Epithelial cell of prostate (primary cell): ENCODE data around the gene GCA.
A peak's percentile ranks its signal among the peaks of the same experiment; 100 is the strongest.

Source experiments
- DNase-seq: peaks from one replicate; pipeline ENCODE4 v3.0.0-alpha.2; 2011; ENCODE audit warnings: low read depth, low spot score
- H3K27ac ChIP-seq: fragments of 450-650 bp; 2 replicates; pipeline ENCODE4 v1.5.1; 2017; ENCODE audit warnings: mild to moderate bottlenecking

Gene GCA, protein sequence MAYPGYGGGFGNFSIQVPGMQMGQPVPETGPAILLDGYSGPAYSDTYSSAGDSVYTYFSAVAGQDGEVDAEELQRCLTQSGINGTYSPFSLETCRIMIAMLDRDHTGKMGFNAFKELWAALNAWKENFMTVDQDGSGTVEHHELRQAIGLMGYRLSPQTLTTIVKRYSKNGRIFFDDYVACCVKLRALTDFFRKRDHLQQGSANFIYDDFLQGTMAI

DNA sequence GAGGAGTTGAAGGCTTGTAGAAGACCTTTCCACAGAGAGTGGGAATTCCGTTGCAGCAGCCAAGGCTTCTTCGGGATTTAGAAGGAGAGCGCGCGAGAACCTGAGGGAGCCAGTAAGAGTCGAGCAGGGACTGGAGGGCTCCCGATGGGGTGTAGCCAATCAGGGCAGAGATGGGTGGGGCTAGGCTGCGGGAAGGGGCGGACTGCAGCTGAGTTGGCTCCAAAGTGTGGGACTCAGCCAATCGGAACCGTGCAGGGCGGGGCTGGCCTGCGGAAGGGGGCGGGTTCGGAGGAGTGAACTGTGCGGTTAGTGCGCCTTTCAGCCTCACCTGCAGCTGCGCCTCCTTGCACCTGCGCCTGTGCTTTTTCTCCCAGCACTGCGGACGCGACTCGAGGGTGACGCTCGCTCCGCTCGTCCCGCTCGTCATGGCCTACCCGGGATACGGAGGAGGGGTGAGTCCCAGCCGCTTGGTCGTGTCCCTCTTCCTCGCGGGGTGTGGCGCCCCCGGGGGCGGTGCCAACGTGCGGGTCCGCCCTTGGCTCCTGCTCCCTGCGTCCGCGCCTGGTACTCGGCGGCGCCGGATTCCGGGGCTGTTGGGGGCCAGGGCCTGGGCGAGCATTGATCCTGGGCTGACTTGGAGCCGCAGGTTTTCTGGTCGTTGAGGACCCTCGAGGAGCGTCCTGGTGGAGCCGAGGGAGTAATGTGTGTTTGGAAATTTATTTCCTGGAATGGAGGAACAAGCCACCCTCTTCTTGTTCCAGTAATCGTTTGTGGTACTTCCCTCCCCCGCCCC lies at the start of gene GCA:
GCA (plus strand) TSS at position 309 of the 793 bp plus-strand sequence; CDS start at position 426, 117 bp downstream.
- peak within 1 kb of the TSS; percentile 73 for H3K27ac ChIP-seq
- peak; percentile 91 for DNase-seq

DNA sequence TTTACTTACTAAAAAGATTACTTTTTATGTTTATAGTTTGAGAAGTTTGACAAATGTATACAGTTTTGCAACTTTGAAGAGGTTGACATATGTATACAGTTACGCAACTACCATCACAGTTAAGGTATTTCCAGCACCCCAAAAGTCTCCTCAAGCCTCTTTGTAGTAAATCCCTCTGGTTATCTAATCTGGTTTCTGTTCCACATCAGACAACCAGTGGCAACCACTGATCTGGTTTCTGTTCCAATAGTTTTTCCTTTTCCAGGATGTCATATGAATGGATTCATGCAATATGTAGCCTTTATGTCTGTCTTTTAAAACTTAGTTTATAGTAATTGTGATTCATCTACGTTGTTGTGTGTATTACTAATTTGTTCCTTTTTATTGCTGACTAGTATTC lies 48.9 kb upstream of the GCA start:
- H3K27ac ChIP-seq: no peak overlapping the region
- no peak for DNase-seq

DNA sequence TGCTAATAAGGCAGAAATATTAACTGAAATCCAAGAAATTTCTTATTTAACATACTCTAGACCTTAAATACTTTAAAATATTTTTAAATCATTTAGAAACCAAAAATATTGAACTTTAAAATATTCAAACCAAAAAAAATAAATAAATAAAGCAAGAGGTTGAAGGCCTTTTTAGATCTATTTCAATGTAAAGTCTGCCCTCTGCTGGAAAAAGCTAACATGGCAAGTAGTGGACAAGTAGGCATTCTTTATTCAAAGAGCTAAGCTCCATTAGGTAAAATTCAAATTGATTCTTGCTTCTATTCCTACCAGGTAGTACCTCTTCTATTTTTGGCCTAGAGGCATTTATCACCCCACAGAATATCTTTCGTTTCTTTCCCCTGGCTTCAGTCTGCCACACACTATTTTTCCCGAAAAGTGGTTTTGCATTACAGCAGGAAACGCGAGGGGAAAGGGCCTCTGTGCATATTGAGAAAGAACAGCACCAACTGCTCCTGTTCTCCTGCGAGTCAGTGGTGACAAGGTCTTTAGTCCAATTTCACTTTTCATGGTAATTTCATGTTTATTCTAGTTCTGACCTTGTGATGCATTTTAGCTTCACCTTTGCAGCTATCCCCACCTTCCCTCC lies 45.9 kb upstream of the GCA start:
- no peak for DNase-seq
- H3K27ac ChIP-seq: no peak overlapping the region

DNA sequence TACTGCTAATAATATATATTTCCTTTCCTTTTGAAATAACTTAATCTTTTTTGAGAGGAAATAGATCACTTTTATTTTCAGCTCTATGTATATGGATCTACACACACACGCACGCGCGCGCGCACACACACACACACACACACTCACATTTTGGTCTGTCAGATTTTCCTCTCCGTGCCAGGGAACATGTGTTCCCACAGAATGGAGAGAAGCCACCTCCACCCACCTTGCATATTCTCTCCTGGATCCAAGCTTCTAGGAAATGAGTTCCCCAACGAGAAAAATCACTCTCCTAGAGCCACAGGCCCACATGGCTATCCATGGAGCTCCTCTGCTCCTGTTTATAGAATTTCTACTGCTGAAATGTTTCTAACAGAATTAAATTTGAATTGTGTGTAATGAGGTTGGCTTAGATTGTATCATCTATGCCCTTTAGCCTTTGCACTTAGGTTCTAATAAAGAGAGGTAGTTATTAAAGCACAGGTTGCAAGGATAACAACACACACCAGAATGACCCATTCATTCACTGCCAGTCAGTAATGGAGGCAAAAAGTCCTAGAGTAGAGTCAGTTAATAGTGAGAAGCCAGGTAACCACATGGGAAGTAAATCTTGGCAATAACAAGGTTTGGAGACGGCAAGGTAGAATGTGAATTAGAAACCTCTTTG lies 45.1 kb upstream of the GCA start:
- H3K27ac ChIP-seq: no peak overlapping the region
- DNase-seq: no peak

DNA sequence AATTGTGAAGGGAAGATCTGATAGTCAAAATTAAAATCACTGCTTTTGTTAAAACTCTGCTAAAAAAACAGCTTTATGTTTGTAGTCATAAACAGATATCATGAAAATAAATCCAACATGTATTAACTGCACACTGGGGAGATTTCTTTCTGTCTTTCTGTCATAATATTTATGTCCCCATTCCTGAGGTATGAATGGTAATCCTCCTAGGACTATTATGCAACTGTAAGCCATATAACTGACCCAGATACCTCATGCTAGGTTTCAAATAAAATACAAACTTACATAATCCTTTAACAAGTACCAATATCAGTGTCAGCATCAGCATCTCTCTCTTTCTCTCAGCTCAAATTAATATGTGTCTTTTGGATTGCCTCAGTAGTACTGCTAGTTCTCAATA lies 43.7 kb upstream of the GCA start:
- no peak overlapping the region for H3K27ac ChIP-seq
- no peak for DNase-seq

DNA sequence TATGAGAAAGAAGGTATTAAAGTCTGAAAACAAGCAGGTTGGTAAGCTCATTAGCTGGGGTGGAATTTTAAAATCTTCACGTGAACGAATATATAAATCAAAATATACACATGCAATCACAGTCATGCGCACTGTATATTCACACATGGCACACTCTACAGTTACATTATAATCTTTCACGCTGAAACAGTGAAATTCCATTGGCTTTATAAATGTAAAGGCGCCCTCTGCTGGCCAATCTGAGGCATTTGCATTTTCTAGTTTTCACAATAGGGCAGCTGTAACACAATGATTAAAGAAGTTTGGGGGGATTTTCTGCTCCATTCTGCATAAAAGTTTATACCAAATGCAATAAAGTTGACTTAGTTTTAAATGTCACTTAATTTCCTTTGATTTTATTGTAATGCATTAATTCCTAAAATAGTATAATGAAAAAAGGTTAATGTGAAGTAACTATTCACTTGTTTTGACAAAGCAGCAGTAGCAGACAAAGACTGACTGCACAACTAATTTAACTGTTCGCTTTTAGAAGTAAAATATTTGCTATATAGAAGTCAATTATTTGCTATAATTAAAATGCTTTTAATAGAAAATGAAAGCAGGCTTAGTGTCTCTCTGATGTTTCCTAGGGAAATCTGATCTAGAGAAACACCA lies 42.7 kb upstream of the GCA start:
- no peak for DNase-seq
- H3K27ac ChIP-seq: no peak overlapping the region

DNA sequence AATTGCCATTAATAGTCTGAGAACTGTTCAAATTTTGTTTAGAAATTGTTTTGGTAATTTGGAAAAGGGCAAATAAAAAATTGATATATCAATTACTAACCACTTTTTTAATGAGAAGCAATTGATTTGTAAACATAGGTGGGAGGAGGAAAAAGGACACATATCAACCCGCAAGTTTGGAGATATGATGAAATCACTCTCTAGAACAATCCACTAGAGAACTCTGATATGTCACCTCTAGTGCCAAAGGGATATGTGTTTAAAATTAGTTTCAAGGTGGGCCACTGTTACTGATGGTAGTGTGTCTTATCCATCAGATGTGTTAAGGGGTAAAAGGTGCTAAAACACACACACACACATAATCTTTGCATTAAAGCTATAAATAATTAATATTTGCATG lies 42.1 kb upstream of the GCA start:
- DNase-seq: no peak
- no peak overlapping the region for H3K27ac ChIP-seq

DNA sequence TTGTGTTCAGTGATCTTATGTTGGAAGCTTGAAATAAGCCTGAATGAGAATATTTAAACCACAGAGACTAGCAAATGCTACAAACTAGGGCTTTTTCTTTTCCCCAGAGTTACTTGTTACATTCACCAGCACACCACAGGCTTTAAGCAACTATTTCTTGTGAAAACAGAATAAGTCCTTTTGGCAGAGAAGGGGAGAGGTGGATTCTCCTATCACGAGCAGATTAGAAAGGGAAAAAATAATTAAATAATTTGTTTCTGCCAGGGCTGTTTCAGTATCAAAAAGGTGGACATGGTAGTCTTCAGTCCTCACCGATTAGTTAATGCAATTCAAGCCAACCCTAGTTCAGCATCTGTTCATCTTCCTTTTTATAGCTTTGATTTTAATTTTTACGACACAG lies 38.0 kb upstream of the GCA start:
- H3K27ac ChIP-seq: no peak overlapping the region
- DNase-seq: no peak

DNA sequence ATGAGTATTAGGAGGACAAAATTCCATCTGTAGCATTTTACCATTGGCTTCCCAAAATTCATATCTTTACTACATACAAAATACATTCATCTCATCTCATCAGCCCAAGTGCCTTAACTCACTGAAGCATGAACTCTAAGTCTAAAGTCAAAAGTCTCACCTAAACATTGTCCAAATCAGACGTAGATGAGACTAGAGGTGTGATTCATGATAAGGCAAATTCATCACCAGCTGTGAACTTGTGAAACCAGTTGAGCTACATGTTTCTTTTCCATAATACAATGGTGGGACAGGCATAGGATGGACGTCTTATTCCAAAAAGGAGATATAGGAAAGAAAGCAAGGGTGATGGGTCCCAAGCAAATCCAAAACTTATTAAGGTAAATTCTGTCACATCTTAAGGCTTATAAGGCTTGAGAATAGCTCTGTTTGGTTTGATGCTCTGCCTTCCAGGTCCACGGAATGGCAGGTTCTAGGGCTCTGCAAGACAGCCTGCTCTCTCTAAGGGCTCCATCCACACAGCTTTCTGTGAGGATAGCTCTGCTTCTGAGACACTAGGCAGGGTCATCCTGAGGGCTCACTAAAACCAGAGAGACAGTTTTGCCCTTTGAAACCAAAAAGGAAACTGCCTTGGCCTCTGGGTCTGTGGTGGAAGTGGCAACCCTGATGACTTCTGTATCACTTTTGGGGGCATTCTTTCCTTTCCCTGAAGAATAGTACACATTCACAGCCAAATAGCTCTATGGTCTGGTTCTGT lies 35.0 kb upstream of the GCA start:
- H3K27ac ChIP-seq: peak overlapping the region; percentile 17
- peak; percentile 44 for DNase-seq

DNA sequence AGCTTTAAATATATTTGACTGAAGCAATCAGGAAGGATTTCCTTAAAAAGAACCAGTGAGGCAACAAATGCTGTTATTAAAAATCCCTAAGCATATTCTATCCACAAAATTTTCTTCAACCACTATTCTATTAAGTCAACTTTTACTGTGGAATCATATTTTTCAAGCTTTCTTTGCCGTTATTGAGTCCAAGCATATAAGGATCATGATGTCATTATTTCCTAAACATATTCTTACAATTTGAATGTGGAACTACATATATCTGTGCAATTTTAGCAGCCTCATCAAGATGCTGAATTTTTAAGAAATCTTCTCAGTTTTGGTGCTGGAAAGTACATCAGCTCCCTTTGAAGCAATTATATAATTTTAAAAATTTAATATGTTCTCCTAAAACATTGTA lies 31.1 kb upstream of the GCA start:
- DNase-seq: no peak
- H3K27ac ChIP-seq: no peak overlapping the region

DNA sequence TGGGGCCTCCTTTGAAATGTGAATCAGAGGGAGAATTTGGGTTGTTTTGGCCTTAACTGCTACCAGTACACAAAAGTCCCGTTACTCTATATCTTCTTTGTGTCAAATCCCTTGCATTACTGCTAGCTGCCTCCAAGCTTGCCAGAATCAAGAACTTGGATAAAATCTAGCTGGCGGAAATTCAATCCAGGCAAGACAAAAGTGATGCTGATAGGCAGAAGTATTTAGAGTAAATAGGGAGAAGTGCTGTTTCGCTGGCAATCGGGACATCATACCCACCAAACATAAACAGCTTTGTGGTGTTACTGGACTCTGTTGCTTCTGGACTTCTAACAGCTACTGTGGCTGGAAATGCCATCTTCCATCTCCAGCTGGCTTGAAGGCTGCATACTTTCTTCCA lies 28.0 kb upstream of the GCA start:
- H3K27ac ChIP-seq: no peak overlapping the region
- DNase-seq: no peak

DNA sequence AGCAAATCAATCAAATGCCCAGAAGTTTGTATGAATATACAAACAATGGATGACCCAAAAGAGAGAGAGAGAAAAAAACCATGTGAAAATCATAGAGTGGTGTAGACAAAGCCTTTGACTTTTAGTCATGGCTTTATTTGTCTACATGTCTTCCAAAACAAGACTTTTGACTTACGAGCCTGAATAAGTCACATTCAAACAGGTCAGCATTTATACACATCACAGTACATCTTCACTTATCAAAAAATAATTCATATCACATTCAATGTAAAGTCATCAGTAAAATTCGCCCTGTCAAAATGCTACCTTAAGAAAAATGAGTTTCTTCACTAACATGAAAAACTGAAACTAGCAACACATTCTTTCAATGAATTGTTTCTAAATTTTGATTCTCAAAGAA lies 27.3 kb upstream of the GCA start:
- no peak overlapping the region for H3K27ac ChIP-seq
- DNase-seq: no peak

DNA sequence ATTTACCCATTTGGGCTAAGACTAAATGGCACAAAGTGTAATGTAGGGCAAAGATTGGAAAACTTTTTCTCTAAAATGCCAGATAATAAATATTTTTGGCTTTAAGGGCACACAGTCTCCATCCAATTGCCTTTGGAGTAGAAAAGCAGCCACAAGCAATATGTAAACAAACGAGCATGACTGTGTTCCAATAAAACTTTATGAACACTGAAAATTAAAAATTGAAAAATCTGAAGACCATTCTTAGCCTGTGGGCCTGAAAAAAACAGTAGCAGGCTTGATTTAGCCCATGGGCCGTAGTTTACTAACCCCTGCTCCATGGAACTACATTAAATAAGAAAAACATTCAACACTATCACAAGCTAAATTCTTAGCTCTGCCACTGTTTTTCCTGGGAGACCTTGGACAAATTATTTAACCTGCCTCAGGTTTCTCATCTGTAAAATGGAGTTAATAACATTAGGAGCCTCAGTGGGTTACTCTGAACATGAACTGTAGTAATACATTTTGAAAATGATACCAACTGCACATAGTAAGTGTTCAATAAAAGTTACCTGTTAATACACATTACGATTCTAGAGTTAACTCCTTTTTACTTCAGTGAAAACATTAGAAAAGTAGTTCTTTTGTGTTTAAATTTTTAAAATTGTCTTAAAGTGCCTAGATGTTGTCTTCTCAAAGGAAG lies 26.7 kb upstream of the GCA start:
- H3K27ac ChIP-seq: peak overlapping the region; percentile 76
- no peak for DNase-seq

DNA sequence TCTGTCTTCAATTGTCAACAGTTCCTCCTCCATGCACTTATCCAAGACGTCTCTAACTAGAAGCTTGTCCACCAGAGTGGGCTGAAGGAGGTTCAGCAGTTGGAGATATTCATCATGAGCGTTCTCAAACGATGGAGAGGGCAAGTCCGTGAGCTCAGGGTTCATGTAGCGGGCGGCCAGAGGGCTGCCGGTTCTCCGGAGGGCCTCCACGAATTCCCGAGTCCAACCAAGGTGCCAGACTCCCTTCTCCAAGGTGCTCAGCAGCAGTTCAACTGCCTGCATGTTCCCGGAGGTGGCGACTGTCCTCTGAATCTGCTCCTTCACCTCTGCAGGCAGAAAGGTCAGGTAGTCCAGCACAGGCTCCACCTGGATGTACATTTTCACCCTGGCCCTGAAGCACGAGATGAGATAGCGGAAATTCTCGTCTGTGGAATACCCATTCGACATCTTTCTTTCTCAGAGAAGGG lies 26.0 kb upstream of the GCA start:
- H3K27ac ChIP-seq: peak overlapping the region; percentile 76
- no peak for DNase-seq

DNA sequence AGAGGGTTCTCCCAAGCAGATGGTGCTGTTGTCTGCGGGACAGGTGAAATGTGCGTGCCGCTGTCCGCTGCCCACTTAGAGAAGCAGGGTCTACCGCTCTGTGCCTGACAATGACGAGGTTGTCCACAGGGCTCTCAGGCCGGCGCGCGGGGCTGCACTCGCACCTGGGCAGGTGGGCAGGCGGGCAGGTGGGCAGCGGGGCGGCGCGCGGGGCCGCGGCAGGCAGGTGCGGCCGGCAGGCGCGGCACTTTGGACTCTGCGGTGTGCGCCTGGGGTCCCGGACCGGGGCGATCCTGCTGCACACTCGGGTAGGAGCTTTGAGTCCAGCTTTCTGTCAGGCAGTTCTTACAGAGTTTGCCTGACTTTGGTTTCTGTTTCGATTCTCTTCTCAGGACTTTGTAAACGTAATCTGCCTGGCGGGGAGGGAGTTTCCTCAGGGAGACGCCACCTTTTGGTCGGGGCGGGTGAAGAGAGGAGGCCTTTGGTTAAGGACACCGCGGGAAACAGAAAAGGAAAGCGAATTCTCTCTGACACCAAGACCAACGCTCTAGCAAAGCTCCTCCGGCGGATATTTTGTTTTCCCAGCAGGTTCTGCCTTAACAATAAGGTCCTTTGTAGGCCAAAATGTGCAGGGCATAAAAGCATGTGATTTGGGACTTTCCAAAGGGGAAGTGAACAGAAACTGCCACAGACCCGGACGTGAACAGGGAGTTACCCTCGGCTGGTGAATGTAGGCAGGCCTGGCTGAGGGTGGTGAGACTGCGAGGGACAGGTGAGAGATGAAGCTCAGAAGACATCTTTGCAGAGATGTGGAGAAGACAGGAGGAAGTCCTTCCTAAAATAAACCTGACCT lies 25.4 kb upstream of the GCA start, which contains the start of gene IFIH1:
IFIH1 (minus strand) TSS at position 357 of the 853 bp plus-strand sequence. CDS start 377 bp downstream, outside the sequence.
- H3K27ac ChIP-seq: peak within 1 kb of the TSS; percentile 76
- peak; percentile 59 for DNase-seq

DNA sequence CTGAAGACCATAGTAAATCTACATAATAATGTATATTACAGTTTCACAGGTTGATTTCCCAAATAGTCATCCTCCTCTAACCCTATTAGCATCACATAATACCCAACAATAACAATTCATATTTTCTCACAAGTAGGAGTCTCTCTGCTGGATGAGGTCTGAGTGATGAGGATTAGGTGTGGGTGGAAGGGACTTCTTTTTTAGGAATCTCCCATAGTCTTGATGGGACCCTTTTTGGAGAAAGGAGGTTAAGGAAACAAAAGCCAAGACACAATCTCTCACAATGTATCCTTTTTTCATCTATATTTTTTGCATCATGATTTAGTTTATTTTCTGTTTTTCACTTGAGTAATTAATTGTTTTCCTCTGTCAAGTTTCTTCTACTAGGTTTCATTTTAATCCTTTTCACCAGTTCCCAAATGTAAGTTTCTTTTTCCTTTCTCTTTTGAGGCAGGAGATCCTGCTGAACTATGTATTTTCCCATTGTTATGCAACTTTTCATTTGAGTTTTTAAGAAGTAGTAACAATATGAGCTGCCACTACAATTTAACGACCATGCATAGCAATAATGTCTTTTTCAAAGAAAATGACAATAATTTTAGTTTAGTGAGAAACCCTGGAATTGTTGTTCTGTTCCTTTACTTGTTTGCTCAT lies 22.9 kb upstream of the GCA start:
- H3K27ac ChIP-seq: no peak overlapping the region
- DNase-seq: no peak

DNA sequence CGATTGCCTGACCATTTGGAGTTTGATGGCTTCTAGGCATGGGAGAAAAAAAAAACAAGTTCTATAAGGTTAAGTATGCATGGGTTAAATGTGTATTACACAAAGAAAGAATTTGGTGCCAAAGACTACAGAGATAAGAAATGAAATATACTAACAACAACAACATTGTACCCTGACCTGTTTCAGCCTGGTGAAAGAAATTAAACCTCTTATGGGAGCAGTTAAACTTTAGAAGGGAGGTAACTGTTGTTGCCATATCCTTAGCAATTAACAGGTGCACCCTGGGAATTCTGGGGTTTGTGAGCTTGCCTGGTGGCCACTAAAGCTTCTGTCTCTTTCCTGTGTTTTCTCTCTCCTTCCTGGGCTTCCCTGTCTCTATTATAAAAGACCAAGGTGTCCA lies 19.0 kb upstream of the GCA start:
- DNase-seq: no peak
- H3K27ac ChIP-seq: no peak overlapping the region
